Erythroblast (primary cell): ENCODE measurements around the gene SDHB.

Experiments
- GATA1 ChIP-seq: IDR thresholded peaks from 2 replicates; pipeline ENCODE4 v1.6.1; 2011; ENCODE audit warnings: low read depth, mild to moderate bottlenecking, control low read depth, low read length, moderate library complexity
- POLR2A ChIP-seq: IDR thresholded peaks from 2 replicates; pipeline ENCODE4 v1.6.1; 2011; ENCODE audit warnings: mild to moderate bottlenecking, low read length

DNA sequence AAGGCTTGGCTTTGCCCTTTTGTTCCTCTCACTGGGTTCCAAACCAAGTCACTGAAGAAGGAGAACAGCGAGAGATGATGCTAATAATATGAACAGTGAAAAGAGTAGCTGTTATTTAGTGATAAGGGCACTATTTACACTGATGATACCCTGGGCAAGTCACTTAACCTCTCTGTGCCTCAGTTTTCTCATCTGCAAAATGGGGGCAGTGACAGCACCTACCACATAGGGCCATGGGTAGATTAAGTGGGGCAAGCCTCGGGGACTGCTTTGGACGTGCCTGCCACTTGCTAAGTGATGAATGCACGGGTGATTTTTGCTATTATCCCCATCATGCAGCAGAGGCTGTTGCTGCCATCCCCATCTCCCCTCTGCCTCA, 51.3 kb downstream of the SDHB start:
- TF ChIP-seq POLR2A (no peak), GATA1 (no peak)
